GM12864 (cell line): ENCODE data around the gene DDX41.
"Not testable (repeated sequence)": the region's sequence is repeated elsewhere in the genome, so short reads cannot be mapped to it uniquely, and the experiment has no call there.

Experiments used
- DNase-seq: peaks from one replicate; pipeline ENCODE4 v3.0.0-alpha.2; 2011; ENCODE audit warnings: low read depth
- H3K4me3 ChIP-seq: 2 replicates; pipeline ENCODE4 v1.5.1; 2011; ENCODE audit warnings: mild to moderate bottlenecking, low read depth, low read length, control low read depth
- CTCF ChIP-seq: IDR thresholded peaks from 2 replicates; pipeline ENCODE4 v1.5.1; 2011; ENCODE audit warnings: low read depth, mild to moderate bottlenecking, moderate library complexity, low read length, control low read depth, inconsistent platforms; ENCODE audit errors: missing control alignments

Gene DDX41

GRCh38 chr5:177490311-177490991, 26.3 kb downstream of the DDX41 start:
- no peak overlapping the region for H3K4me3 ChIP-seq
- no peak for DNase-seq
- TF ChIP-seq CTCF = no peak

- H3K4me3 ChIP-seq = no peak overlapping the region
- peak; percentile 7 for TF ChIP-seq CTCF
- no peak for DNase-seq
Measured at GRCh38 chr5:177489119-177489716, 27.5 kb downstream of the DDX41 start.

GRCh38 chr5:177487975-177488374, 28.8 kb downstream of the DDX41 start:
- peak; percentile 11 for TF ChIP-seq CTCF
- H3K4me3 ChIP-seq = no peak overlapping the region
- DNase-seq = no peak

- no peak for DNase-seq
- no peak for TF ChIP-seq CTCF
- H3K4me3 ChIP-seq = no peak overlapping the region
Measured at GRCh38 chr5:177487144-177487543, 29.6 kb downstream of the DDX41 start.

- no peak for DNase-seq
- TF ChIP-seq CTCF = no peak
- H3K4me3 ChIP-seq = no peak overlapping the region
Measured at GRCh38 chr5:177486256-177486655, 30.5 kb downstream of the DDX41 start.

- not testable (repeated sequence) for DNase-seq, H3K4me3 ChIP-seq
Measured at GRCh38 chr5:177485753-177486152, 31.0 kb downstream of the DDX41 start.

GRCh38 chr5:177484902-177485549, 31.7 kb downstream of the DDX41 start:
- DNase-seq = no peak

More at GRCh38 chr5:177484902-177485549, 31.7 kb downstream of the DDX41 start:
- TF ChIP-seq CTCF = no peak
- H3K4me3 ChIP-seq = no peak overlapping the region
